Inflammatory macrophage treated with lipopolysaccharide for 1 hour (primary cell): ENCODE measurements around the gene RNF217.
A peak's percentile ranks its signal among the peaks of the same experiment; 100 is the strongest.
"Not testable (repeated sequence)": the region's sequence is repeated elsewhere in the genome, so short reads cannot be mapped to it uniquely, and the experiment has no call there.

Source experiments
- DNase-seq, 2 donors: peaks; one replicate each; pipeline ENCODE4 v3.0.0-alpha.2; 2020 to 2022

RNF217 gene

GRCh38 chr6:125066140-125066539 is 103.9 kb downstream of the RNF217 start:
- DNase-seq: no peak

- no peak for DNase-seq
Observed at GRCh38 chr6:125066964-125067363, 104.7 kb downstream of the RNF217 start.

- no peak for DNase-seq
Observed at GRCh38 chr6:125067552-125067951, 105.3 kb downstream of the RNF217 start.

DNA sequence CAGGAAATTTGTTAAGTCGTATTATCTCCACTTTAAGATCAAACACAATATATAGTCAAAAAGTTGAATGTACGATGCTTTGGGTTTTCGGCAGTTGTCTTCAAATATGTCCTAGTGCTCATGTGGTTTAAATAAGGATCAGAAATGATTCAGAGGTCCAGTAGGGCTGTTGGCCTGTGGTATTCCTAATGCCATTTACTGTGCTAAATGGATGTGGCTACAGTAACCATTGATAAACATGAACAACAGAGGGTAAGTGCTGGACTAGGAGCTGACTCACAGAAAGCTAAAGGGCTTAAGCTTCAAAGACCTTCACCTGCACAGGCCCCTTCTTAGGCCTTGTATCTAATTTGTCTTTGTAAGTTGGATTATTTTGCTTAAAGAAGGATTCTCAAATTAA is 110.8 kb downstream of the RNF217 start:
- no peak for DNase-seq

DNA sequence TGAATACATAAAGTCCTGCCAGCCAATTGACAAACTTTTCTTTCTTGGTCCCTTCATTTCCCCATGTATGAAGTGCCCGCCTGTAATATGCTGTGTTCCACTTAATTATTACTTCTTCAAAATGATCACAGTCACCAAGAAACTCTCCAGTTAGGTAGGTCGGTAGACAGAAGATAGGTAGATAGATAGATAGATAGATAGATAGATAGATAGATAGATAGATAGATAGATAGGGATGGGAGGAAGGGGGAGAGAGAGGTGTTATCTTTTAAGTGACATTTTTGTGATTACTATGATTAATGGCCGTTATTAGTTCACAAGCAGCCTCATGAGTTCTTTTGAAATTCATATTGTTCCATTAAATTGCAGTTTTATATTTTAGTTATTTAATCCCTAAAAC is 111.9 kb downstream of the RNF217 start:
- no peak for DNase-seq

GRCh38 chr6:125075073-125075472 is 112.8 kb downstream of the RNF217 start:
- DNase-seq: not testable (repeated sequence)

DNA sequence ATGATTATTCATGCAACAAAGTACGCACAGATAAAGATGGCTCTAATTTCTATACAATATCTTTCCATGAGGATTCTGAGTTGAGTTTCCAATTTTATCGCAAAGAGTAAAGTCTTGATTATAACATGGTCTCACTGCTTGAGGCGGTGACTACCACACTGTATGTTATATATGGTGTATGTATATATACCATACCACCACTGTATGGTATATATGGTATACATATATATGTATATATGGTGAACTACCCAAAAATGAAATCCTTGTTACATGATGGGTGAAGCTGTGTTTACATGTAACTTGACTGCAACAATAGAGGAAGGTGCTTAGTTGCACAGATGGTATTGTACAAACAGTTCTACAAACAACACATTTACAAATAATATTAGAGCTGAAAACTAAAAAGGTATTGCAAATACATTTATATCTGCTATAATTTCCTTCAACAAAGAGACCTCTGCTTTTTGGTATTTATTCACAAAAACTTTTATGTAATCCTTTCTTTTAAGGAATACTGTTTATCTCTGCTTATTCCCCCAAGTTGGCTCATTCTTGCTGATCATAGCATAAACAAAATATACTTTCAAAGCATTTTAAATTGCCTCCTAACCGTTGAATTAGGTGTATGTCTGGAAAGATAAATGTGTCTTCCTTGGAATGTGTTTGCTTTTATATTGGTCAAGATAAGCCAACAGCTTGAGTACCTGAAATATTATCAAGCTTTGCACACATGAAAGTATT is 113.7 kb downstream of the RNF217 start:
- DNase-seq: no peak

GRCh38 chr6:125076482-125076742 is 114.2 kb downstream of the RNF217 start:
- DNase-seq: no peak

DNA sequence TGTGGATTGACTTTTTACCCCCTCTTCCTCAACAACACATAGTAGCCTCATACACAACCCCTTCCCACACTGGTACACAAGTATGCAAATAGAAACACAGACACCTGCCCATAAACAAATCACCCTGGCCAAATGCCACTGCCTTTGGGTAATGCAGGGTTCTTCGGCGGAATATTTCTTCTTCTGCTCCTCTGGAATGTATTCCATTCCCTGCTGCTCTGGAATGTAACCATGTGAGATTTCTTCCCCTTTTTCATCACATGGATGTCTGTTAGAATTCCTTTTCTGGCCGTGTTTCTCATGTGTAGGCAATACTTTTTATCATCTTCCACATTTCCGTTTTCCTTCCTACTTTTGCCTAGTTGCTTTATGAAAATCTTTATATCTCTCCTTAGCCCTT is 115.2 kb downstream of the RNF217 start:
- no peak for DNase-seq

DNA sequence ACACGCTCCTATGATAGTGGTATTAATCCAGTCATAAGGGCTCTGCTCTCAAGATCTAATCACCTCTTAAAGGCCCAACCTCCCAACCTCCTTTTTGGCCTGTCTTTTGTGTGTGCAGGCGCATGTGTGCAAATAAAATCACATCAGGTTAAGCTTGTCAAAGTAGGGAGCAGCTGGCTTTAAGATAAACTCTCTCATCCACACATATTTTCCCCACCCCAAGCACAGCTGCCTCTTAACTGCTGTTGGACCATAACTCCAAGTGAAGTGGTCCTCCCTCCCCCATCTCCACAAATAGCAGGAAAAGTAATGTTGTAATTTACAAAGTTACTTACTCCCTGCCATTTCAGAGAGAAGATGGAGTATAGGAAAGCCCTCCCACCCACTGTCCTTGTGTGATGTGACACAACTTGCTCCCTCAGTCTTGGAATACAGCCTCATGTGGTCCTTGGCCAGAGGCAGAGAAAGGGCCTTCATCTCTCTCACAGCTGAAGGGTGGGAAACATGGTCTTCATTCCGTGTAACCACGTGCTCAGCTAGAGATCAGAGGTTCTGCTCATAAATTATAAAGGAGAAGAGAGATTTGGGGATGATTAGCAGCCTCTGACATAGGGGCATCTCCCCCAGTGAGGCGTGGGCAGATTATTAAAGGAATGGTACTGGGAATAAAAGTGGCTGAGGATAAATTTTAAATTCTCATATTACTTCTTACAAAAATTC is 116.5 kb downstream of the RNF217 start:
- DNase-seq: no peak

DNA sequence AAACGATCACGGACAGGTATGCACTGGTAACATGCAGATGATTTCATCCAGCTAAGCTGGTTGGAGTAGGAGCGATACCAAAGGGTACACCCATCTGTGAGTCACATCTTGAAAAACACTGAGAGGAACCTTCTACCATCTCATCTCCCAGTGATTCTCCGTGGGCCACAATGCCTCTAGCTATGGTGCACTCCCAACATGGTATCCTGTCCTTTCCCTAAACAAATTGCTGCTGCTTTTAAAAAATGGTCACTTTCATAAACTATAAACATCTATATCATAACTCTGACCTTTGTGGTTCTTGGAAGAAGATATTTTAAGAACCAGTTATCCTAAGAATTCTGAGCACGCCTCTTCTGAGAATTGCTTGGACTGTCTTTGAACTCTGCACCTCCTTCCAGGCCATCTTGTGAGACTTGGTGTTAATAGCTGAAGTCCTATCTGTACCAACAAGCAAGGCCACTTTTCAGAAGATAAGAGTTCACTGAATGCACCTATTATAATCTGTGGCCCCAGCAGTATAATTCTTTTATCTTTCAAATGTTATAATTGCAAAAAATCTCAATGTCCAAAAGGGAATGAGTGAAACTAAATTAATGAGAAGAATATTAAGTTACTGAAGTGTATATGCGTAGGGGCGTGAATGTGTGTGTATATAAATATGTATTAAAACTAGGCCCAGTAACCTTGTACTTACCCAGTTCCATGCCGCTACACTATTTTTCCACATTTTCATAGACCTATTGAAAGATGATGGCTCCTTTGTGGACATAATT is 120.9 kb downstream of the RNF217 start:
- no peak for DNase-seq

DNA sequence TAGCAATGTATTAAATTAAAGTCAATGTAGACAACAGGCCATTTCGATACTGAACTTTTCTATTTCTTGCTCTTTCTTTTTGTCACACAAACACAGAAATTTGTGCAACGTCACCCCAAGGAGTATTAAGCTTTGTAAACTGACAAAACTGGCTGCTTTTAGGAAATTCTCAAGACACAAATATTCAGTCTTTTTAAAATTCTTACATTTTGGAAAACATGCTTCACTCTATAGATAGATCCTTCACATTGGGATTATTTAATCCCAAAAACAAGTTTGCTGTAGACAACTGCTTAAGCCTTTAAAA is 121.4 kb downstream of the RNF217 start:
- no peak for DNase-seq

DNA sequence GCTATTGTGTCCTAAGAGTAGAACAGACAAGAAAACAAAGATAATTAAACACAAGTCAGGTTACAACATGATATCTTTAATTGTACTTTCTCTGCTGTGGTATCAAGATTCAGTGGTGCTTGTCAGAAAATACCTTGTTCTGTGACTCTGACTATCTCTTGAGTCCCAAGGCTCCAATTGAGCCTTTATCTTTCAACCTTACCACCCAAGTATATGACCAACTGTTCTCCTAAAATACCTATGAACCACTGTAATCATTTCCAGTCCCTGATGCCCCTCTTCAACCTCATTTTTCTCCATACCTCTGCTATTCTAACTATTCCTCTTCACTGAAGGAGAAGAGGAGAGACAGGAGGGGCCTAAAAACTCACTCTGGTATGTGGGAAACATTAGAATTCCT is 124.5 kb downstream of the RNF217 start:
- no peak for DNase-seq

DNA sequence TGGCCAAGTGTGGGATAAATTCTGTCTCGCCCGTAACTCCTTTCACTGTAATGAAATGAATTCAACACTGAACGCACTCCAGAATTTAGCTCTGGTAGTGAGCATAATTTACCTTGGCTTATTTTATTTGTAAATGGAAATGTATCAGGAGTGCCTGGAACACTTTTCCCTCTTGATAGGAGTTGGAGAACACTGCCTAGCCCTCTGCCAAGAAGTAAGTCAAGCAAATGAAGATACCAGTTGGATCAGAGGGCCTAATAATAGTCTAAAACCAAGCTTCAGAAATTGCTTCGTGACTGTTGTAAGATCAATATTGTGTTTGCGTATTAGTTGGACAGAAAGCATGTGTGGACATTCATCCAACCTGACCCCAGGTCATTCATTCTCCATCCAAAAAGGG is 126.7 kb downstream of the RNF217 start:
- DNase-seq: no peak

- DNase-seq: no peak
Observed at GRCh38 chr6:125094563-125094962, 132.3 kb downstream of the RNF217 start.

- no peak for DNase-seq
Observed at GRCh38 chr6:125095580-125096301, 133.5 kb downstream of the RNF217 start.

DNA sequence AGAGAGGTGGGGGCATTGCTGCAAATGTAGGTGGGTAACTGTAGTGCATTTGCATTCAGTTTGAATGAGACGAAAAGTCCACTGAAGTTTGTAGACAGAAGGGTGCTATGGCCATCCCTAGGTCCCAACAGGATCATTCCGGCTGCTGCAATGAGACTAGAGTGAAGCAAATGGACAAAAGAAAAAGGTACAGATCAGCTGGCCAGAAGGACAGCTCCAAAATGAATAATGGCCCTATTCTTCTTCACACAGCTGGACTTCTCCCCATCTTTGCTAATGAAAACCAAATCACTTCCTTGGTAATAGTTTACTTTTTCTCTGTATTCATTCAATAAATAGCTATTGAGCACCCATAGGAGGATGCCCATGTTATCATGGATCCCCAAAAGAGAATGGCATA is 134.9 kb downstream of the RNF217 start:
- DNase-seq: no peak

DNA sequence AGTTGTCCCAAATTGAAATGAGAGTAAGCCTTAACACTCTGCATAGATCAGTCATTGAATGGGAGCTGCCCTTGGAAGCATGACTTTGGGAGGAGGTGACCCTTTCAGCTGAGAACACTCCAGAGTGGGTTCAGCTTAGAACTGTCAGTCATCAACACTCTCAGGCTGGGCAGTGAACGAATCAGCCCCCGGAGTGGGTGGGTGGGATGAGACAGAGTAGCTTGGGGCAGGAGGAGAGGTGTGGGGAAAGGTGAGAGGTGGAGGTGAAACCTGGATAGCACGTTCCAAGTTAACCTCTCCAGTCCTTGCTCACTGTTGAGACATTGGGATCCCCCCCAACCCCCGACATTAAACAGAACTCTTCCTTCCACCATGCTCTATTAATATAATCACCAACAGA is 136.0 kb downstream of the RNF217 start:
- DNase-seq: no peak

DNA sequence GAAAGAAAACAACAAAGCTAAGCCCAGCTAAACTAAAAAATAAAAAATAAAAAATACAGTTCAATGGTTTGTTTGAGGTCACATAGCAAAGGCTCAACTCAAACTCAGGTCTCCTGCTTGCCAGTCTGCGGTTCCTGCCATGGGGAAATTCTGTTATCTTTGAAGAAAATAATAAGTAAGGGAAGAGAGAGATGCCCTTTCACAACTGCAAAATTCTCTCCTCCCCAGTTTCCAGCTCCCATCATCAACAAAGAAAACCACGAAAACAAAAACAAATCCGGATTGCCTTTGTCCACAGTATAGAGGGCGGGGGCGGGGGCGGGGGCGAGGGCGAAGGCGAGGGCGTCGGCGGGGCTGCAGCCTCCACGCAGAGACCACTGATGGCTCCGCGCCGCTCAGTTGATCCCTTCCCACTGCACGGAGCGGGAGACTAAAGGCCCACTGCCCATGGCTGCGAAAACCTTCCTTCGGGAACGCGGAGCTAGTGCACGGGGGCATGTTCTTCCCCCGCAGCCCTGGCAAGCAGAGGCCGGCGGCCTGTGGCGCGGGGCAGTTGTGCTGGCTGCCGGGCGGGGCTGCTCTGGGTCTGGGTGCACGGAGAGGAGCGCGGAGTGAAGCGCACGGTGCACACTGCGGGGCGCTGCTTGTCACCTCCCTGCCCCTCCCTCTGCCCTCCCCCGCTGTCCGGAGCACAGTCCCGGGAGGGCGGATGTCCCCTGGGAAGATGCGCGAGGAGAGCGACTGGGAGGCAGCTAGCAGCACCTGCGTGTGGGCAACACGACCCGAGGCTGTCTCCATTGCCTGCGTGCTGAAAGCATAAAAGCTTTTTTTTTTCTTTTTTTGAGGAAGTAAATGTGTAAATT is 137.2 kb downstream of the RNF217 start:
- peak; percentile 18 to 26 for DNase-seq

GRCh38 chr6:125100074-125100652 is 137.9 kb downstream of the RNF217 start:
- no peak for DNase-seq

DNA sequence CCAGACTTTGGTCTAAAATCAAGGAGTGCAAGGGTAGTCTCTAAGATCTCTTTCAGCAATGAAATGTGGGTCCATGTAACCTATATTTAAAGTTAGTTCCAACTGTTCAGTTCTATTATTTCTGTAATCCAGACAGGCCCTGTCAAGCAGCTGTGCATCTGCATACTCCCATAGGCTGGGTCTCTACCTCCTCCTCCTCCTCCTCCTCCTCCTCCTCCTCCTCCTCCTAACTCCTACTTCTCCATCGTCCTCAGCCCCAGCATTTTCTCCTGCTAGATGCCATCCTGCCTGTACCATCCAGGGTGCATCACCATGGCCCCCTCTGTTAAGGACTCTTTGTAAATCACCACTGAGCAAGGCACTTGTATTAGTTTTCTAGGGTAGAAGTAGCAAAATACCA is 138.9 kb downstream of the RNF217 start:
- DNase-seq: no peak

DNA sequence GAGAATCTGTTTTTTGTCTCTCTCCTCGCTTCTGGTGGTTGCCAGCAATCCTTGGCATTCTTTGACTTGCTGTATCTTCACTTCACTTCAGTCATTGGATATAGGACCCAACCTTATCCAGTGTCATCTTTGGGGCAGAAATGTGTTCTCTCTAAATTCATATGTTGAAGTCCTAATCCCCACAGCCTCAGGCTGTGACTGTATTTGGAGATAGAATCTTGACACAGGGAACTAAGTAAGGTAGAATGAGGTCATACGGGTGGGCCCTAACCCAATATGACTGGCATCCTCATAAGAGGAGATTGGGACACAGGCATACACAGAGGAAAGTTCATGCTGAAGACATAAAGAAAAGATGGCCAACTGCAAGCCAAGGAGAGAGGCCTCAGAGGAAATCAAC is 139.4 kb downstream of the RNF217 start:
- no peak for DNase-seq
